ENCODE data around the gene PDIA3. TPM values are rescaled to one million over a fixed set of nuclear protein-coding genes. Genes with fewer than 3 reads are reported as not detected.

PDIA3 gene
- total and polyA plus RNA-seq, 2 donors (not counting 3 experiments of a cell fraction or from before 2014, with no cell fraction given) = 140 to 857 TPM

DNA sequence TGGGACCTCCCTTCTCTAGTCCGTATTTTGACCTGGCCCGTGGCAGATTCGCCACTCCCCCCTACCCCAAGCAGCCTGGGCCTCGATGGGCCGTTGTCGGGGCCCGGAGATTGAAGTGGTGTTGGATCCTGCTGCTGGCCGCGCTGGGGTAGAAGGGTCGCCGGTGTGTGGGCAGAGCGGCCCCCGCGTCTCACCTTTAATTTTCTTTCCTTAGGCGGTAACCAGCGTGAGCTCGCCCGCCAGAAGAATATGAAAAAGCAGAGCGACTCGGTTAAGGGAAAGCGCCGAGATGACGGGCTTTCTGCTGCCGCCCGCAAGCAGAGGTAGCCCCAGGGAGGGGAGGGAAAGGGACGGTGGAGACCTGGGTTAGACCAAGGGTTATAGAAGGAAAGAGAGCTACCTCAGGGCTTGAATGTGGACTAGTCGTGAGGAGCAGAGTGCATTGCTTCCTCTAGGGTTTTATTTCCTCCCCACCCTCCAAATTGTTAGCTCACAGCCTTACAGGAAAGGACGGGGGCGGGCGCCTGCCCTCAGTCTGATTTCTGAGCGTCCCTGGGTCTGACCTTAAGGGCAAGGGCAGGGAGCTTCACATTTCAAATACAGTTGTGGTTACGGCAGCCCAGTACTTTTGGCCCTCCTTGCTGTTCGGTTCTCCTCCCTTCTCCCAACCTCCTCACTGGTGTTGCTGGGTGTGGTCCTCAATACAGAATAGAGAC lies 46.7 kb downstream of the PDIA3 start:
- peaks cover 21% of the 10 kb centered on the region for H3K4me1 ChIP-seq (ENCODE audit: control insufficient read depth, extremely low read depth, insufficient read depth, low read length)
- peaks cover 21 to 26% of the 10 kb centered on the region in 2 experiments for H3K36me3 ChIP-seq (ENCODE audit: control insufficient read depth in 2 of 2, extremely low read depth in 1 of 2, insufficient read depth in 2 of 2, low read length in 2 of 2)
- ChIA-PET POLR2A (interaction anchor here (0.9 kb wide), 1 partner anchor 8 kb away, joined by 3 read pairs; no protein-coding TSS in a partner anchor), CTCF (interaction anchor here (1.0 to 2.1 kb wide), 4 partner anchors 12 to 32 kb away, joined by 3 to 12 read pairs (median 3); partner anchors contain the start of genes ELL3 and MFAP1)
- peak overlapping the region; percentile 82 for H3K4me2 ChIP-seq (ENCODE audit: insufficient read depth, low read length)
- BruUV-seq (replicated peaks) = TSS peak; percentile 73
- H3K27ac ChIP-seq (ENCODE audit: insufficient read depth, low read depth, low read length) = peak overlapping the region; percentile 91
- peak overlapping the region; percentile 73 to 82 (median 74) for H3K4me3 ChIP-seq (replicated peaks in 1 of 3; ENCODE audit: insufficient read depth in 1 of 3, low read depth in 1 of 3, low read length in 3 of 3)
- H3K9me1 ChIP-seq (replicated peaks; ENCODE audit: control insufficient read depth, extremely low read depth, insufficient read depth, low read length) = no peaks in the 10 kb centered on the region
- peak; percentile 84 for FAIRE-seq
- H4K20me1 ChIP-seq (replicated peaks; ENCODE audit: control insufficient read depth, extremely low read depth, insufficient read depth, low read length) = no peaks in the 10 kb centered on the region
- H3K9me3 ChIP-seq (replicated peaks; ENCODE audit: control insufficient read depth, insufficient read depth, low read length) = no peaks in the 10 kb centered on the region
- TF ChIP-seq JUN (IDR thresholded peaks at IDR 0.05; ENCODE audit: borderline replicate concordance, insufficient read depth, insufficient read length, low read depth) (no peak), POLR2AphosphoS5 (IDR thresholded peaks at IDR 0.05; ENCODE audit: insufficient read depth, low read depth, low read length) (no peak), FOS (IDR thresholded peaks at IDR 0.05; ENCODE audit: borderline replicate concordance, insufficient read depth, low read length) (no peak), GATA2 (IDR thresholded peaks at IDR 0.05; ENCODE audit: insufficient read depth, insufficient read length, low read depth, low read length) (no peak), EZH2 (IDR thresholded peaks at IDR 0.05; ENCODE audit: borderline replicate concordance, low read depth, low read length, severe bottlenecking) (no peak), MYC (IDR thresholded peaks at IDR 0.05; ENCODE audit: low read depth, low read length) (no peak), POLR2A (IDR thresholded peaks at IDR 0.05; ENCODE audit: low read depth, low read length) (no peak)
- TF ChIP-seq, protein P1, sequence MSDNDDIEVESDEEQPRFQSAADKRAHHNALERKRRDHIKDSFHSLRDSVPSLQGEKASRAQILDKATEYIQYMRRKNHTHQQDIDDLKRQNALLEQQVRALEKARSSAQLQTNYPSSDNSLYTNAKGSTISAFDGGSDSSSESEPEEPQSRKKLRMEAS (IDR thresholded peaks at IDR 0.05; ENCODE audit: insufficient read depth, insufficient read length) = no peak
- TF ChIP-seq, protein P2, sequence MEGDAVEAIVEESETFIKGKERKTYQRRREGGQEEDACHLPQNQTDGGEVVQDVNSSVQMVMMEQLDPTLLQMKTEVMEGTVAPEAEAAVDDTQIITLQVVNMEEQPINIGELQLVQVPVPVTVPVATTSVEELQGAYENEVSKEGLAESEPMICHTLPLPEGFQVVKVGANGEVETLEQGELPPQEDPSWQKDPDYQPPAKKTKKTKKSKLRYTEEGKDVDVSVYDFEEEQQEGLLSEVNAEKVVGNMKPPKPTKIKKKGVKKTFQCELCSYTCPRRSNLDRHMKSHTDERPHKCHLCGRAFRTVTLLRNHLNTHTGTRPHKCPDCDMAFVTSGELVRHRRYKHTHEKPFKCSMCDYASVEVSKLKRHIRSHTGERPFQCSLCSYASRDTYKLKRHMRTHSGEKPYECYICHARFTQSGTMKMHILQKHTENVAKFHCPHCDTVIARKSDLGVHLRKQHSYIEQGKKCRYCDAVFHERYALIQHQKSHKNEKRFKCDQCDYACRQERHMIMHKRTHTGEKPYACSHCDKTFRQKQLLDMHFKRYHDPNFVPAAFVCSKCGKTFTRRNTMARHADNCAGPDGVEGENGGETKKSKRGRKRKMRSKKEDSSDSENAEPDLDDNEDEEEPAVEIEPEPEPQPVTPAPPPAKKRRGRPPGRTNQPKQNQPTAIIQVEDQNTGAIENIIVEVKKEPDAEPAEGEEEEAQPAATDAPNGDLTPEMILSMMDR (IDR thresholded peaks at IDR 0.05; ENCODE audit: extremely low read depth in 1 of 2, insufficient read depth in 1 of 2, low read depth in 1 of 2, low read length in 2 of 2) = no peak
- intact Hi-C loops (cut with micrococcal nuclease) (loop anchor here (1.0 kb wide), 2 partner anchors 16 to 31 kb away; partner anchors contain the start of gene MFAP1), dilution Hi-C loops (cut with MboI; ENCODE audit: extremely low pct_ligation_motif_present, low sequenced_read_pairs) (no loop called here)
- no peak overlapping the region for H2AFZ ChIP-seq (ENCODE audit: low read depth, low read length)
- H3K79me2 ChIP-seq (ENCODE audit: control insufficient read depth, insufficient read depth, low read length) = peaks cover 31% of the 10 kb centered on the region
- DNase-seq (ENCODE audit: low read depth, low spot score) = peak; percentile 28
- no peaks in the 10 kb centered on the region for H3K27me3 ChIP-seq (ENCODE audit: control insufficient read depth in 2 of 2, insufficient read depth in 2 of 2, low read length in 2 of 2)
- peak overlapping the region; percentile 99 for H3K9ac ChIP-seq (replicated peaks; ENCODE audit: extremely low read depth, insufficient read depth, low read length)
